ENCODE results near the gene MARK4. TPM values are rescaled to one million over a fixed set of nuclear protein-coding genes. Genes with fewer than 3 reads are reported as not detected.

MARK4 gene
- total RNA-seq (2014; rRNA removed; shearing (Covaris generic)) = 38.6 and 40.5 TPM in 2 replicates
- 15.8 and 16.6 TPM in 2 replicates for polyA plus RNA-seq (2016; fragmentation: Nextera tagmentation; extraction: Ambion mirVana)
- long read RNA-seq, partial matches to known transcripts = 0 of 1 reads
- long read RNA-seq, other reads (novel, unspliced or antisense) = 1 of 1 reads

GRCh38 chr19:45250832-45251451, at the start of gene MARK4:
Gene MARK4 (plus strand): TSS chr19:45251271. CDS start chr19:45251589, 318 bp downstream.
- Mint-ChIP-seq H3K4me3 (peak within 1 kb of the TSS; percentile 81), H3K27me3 (ENCODE audit: insufficient read depth, low read depth, poor library complexity) (peaks cover 21% of the 10 kb centered on the region), H3K27ac (no peak within 1 kb of the TSS), H3K36me3 (ENCODE audit: low read depth) (no peaks in the 10 kb centered on the region), H3K4me1 (peaks cover 16% of the 10 kb centered on the region), H3K9me3 (no peaks in the 10 kb centered on the region)
- TF ChIP-seq ETS1 (IDR thresholded peaks at IDR 0.05) = no peak
- no peak for TF ChIP-seq NANOG (IDR thresholded peaks at IDR 0.05; ENCODE audit: borderline replicate concordance)
- no peak for TF ChIP-seq ZNF331 (CRISPR knock-in tag; IDR thresholded peaks at IDR 0.05; ENCODE audit: low read depth)
- TF ChIP-seq STAT1 (IDR thresholded peaks at IDR 0.05; ENCODE audit: unreplicated experiment) = no peak
- peak; percentile 55 for TF ChIP-seq POLR2AphosphoS5 (IDR thresholded peaks at IDR 0.05; ENCODE audit: low read depth)
- Histone ChIP-seq H3K4me1 (ENCODE audit: insufficient read depth) (peaks cover 7% of the 10 kb centered on the region; the same call in 1 of the 2 replicates), H3K4me3 (peak within 1 kb of the TSS; percentile 80), H2AFZ (peak within 1 kb of the TSS; percentile 97), H3K4me2 (peak within 1 kb of the TSS; percentile 92), H3K79me2 (replicated peaks; ENCODE audit: insufficient read depth) (peaks cover 25% of the 10 kb centered on the region), H3K9me2 (ENCODE audit: insufficient read depth) (no peaks in the 10 kb centered on the region), H4K20me1 (replicated peaks; ENCODE audit: insufficient read depth) (peaks cover 10% of the 10 kb centered on the region), H3K27me3 (ENCODE audit: insufficient read depth) (peaks cover 20% of the 10 kb centered on the region), H3K36me3 (ENCODE audit: insufficient read depth) (no peaks in the 10 kb centered on the region), H3K27ac (ENCODE audit: low read depth) (no peak within 1 kb of the TSS), H3F3A (replicated peaks; ENCODE audit: low read depth) (peaks cover 4% of the 10 kb centered on the region; the same call in 1 of the 2 replicates)
- DNase-seq (ENCODE audit: low spot score) (peak; percentile 70), ATAC-seq (peak; percentile 31)

GRCh38 chr19:45202637-45203036, 48.4 kb upstream of the MARK4 start:
- H3K4me1 ChIP-seq (ENCODE audit: insufficient read depth) = no peaks in the 10 kb centered on the region
- no peaks in the 10 kb centered on the region for H3K79me2 ChIP-seq (replicated peaks; ENCODE audit: insufficient read depth)
- H3K9me2 ChIP-seq (ENCODE audit: insufficient read depth) = no peaks in the 10 kb centered on the region
- no peak for ATAC-seq
- no peaks in the 10 kb centered on the region for H3K36me3 ChIP-seq (ENCODE audit: insufficient read depth)
- peaks cover 3% of the 10 kb centered on the region for H3K27me3 Mint-ChIP-seq (ENCODE audit: insufficient read depth, low read depth, poor library complexity)
- H3K27me3 ChIP-seq (ENCODE audit: insufficient read depth) = no peaks in the 10 kb centered on the region
- H3K27ac ChIP-seq (ENCODE audit: low read depth) = no peak overlapping the region
- H3F3A ChIP-seq (replicated peaks; ENCODE audit: low read depth) = no peaks in the 10 kb centered on the region
- DNase-seq (ENCODE audit: low spot score) = no peak
- H3K4me1 Mint-ChIP-seq = no peaks in the 10 kb centered on the region; the same call in 2 of the 3 replicates
- no peak overlapping the region for H3K4me3 Mint-ChIP-seq
- H4K20me1 ChIP-seq (replicated peaks; ENCODE audit: insufficient read depth) = no peaks in the 10 kb centered on the region
- H3K36me3 Mint-ChIP-seq (ENCODE audit: low read depth) = no peaks in the 10 kb centered on the region
- no peaks in the 10 kb centered on the region; the same call in 2 of the 3 replicates for H3K9me3 Mint-ChIP-seq
- no peak overlapping the region for H2AFZ ChIP-seq
- no peak overlapping the region for H3K4me2 ChIP-seq
- H3K4me3 ChIP-seq = no peak overlapping the region
- no peak overlapping the region for H3K27ac Mint-ChIP-seq
- TF ChIP-seq POLR2AphosphoS5 (IDR thresholded peaks at IDR 0.05; ENCODE audit: low read depth) (no peak), CREB1 (CRISPR knock-in tag; IDR thresholded peaks at IDR 0.05; ENCODE audit: low read depth) (no peak), ZNF114 (CRISPR knock-in tag; IDR thresholded peaks at IDR 0.05) (no peak), NANOG (IDR thresholded peaks at IDR 0.05; ENCODE audit: borderline replicate concordance) (no peak), STAT1 (IDR thresholded peaks at IDR 0.05; ENCODE audit: unreplicated experiment) (no peak), ETS1 (IDR thresholded peaks at IDR 0.05) (no peak), EZH2 (IDR thresholded peaks at IDR 0.05; ENCODE audit: low read depth, unreplicated experiment) (no peak), JUNB (IDR thresholded peaks at IDR 0.05; ENCODE audit: unreplicated experiment) (no peak), ZNF331 (CRISPR knock-in tag; IDR thresholded peaks at IDR 0.05; ENCODE audit: low read depth) (no peak)
- TF ChIP-seq, protein P1, sequence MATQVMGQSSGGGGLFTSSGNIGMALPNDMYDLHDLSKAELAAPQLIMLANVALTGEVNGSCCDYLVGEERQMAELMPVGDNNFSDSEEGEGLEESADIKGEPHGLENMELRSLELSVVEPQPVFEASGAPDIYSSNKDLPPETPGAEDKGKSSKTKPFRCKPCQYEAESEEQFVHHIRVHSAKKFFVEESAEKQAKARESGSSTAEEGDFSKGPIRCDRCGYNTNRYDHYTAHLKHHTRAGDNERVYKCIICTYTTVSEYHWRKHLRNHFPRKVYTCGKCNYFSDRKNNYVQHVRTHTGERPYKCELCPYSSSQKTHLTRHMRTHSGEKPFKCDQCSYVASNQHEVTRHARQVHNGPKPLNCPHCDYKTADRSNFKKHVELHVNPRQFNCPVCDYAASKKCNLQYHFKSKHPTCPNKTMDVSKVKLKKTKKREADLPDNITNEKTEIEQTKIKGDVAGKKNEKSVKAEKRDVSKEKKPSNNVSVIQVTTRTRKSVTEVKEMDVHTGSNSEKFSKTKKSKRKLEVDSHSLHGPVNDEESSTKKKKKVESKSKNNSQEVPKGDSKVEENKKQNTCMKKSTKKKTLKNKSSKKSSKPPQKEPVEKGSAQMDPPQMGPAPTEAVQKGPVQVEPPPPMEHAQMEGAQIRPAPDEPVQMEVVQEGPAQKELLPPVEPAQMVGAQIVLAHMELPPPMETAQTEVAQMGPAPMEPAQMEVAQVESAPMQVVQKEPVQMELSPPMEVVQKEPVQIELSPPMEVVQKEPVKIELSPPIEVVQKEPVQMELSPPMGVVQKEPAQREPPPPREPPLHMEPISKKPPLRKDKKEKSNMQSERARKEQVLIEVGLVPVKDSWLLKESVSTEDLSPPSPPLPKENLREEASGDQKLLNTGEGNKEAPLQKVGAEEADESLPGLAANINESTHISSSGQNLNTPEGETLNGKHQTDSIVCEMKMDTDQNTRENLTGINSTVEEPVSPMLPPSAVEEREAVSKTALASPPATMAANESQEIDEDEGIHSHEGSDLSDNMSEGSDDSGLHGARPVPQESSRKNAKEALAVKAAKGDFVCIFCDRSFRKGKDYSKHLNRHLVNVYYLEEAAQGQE (IDR thresholded peaks at IDR 0.05; ENCODE audit: unreplicated experiment) = no peak
